ENCODE measurements around the gene EMILIN1.

EMILIN1 gene

GRCh38 chr2:27122791-27123190 lies 44.4 kb downstream of the EMILIN1 start:
- peaks cover 12% of the 10 kb centered on the region in 2 donors for H3K27me3 ChIP-seq (ENCODE audit: control insufficient read depth in 1 of 2, insufficient read depth in 2 of 2, low read length in 2 of 2)
- H3K27ac ChIP-seq (ENCODE audit: low read depth, low read length), result no peak overlapping the region
- H3K36me3 ChIP-seq (ENCODE audit: control insufficient read depth in 1 of 2, insufficient read depth in 2 of 2, low read length in 2 of 2), result no peaks in the 10 kb centered on the region
- peaks cover 9 to 27% of the 10 kb centered on the region in 2 donors for H3K4me1 ChIP-seq (ENCODE audit: control insufficient read depth in 1 of 2, insufficient read depth in 2 of 2, low read length in 2 of 2)
- H3K9me3 ChIP-seq (ENCODE audit: control insufficient read depth in 1 of 2, low read length in 2 of 2), result no peaks in the 10 kb centered on the region
- H3K9ac ChIP-seq (ENCODE audit: low read depth in 1 of 2, low read length in 2 of 2), result peak overlapping the region in 1 of 2 donors; percentile 63
- H3K4me3 ChIP-seq (ENCODE audit: low read depth in 1 of 2, low read length in 2 of 2), result peak overlapping the region; percentile 74 to 89

GRCh38 chr2:27123302-27124150 lies 45.1 kb downstream of the EMILIN1 start, which contains the start of gene ABHD1:
Gene ABHD1 (plus strand): TSS chr2:27123815. CDS start chr2:27123949, 134 bp downstream.
- Histone ChIP-seq H3K36me3 (ENCODE audit: control insufficient read depth in 1 of 2, insufficient read depth in 2 of 2, low read length in 2 of 2) (no peaks in the 10 kb centered on the region), H3K9ac (ENCODE audit: low read depth in 1 of 2, low read length in 2 of 2) (peak within 1 kb of the TSS; percentile 41 to 63), H3K27me3 (ENCODE audit: control insufficient read depth in 1 of 2, insufficient read depth in 2 of 2, low read length in 2 of 2) (peaks cover 5 to 8% of the 10 kb centered on the region in 2 donors), H3K9me3 (ENCODE audit: control insufficient read depth in 1 of 2, low read length in 2 of 2) (no peaks in the 10 kb centered on the region), H3K27ac (ENCODE audit: low read depth, low read length) (peak within 1 kb of the TSS; percentile 4), H3K4me1 (ENCODE audit: control insufficient read depth in 1 of 2, insufficient read depth in 2 of 2, low read length in 2 of 2) (peaks cover 9 to 24% of the 10 kb centered on the region in 2 donors), H3K4me3 (ENCODE audit: low read depth in 1 of 2, low read length in 2 of 2) (peak within 1 kb of the TSS; percentile 74 to 89)

DNA sequence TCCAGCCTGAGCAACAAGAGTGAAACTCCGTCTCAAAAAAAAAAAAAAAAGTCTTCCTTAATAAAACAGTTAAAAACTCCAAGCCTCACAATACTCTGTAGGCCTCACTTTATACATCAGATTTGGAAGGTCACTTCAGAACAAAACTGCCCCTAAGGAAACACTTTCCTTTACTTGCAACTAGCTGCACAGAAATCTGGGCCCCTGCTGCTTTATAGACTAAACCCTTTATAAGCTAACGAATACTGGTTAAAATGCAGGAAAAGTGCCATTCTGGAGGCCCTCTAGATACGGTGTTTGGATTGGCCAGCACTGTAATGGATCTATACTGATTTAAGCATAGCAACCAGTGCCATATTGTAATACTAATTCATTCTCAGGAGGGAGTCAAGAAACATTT lies 46.7 kb downstream of the EMILIN1 start:
- no peak overlapping the region for H3K27ac ChIP-seq (ENCODE audit: low read depth, low read length)
- peaks cover 2 to 13% of the 10 kb centered on the region in 2 donors for H3K36me3 ChIP-seq (ENCODE audit: control insufficient read depth in 1 of 2, insufficient read depth in 2 of 2, low read length in 2 of 2)

GRCh38 chr2:27126252-27126710 lies 47.9 kb downstream of the EMILIN1 start:
- Histone ChIP-seq H3K36me3 (ENCODE audit: control insufficient read depth in 1 of 2, insufficient read depth in 2 of 2, low read length in 2 of 2) (peaks cover 8 to 25% of the 10 kb centered on the region in 2 donors), H3K27ac (ENCODE audit: low read depth, low read length) (no peak overlapping the region), H3K9ac (ENCODE audit: low read depth in 1 of 2, low read length in 2 of 2) (no peak overlapping the region), H3K4me3 (ENCODE audit: low read depth in 1 of 2, low read length in 2 of 2) (no peak overlapping the region), H3K4me1 (ENCODE audit: control insufficient read depth in 1 of 2, insufficient read depth in 2 of 2, low read length in 2 of 2) (peaks cover 5 to 18% of the 10 kb centered on the region in 2 donors), H3K9me3 (ENCODE audit: control insufficient read depth in 1 of 2, low read length in 2 of 2) (no peaks in the 10 kb centered on the region), H3K27me3 (ENCODE audit: control insufficient read depth in 1 of 2, insufficient read depth in 2 of 2, low read length in 2 of 2) (no peaks in the 10 kb centered on the region)

More for the DNA sequence above, 46.7 kb downstream of the EMILIN1 start:
- H3K9ac ChIP-seq (ENCODE audit: low read depth in 1 of 2, low read length in 2 of 2), result no peak overlapping the region
- H3K9me3 ChIP-seq (ENCODE audit: control insufficient read depth in 1 of 2, low read length in 2 of 2), result no peaks in the 10 kb centered on the region
- peaks cover 0 to under 1% of the 10 kb centered on the region in 2 donors for H3K27me3 ChIP-seq (ENCODE audit: control insufficient read depth in 1 of 2, insufficient read depth in 2 of 2, low read length in 2 of 2)
- peaks cover 5 to 18% of the 10 kb centered on the region in 2 donors for H3K4me1 ChIP-seq (ENCODE audit: control insufficient read depth in 1 of 2, insufficient read depth in 2 of 2, low read length in 2 of 2)
- no peak overlapping the region for H3K4me3 ChIP-seq (ENCODE audit: low read depth in 1 of 2, low read length in 2 of 2)

GRCh38 chr2:27127883-27128667 lies 49.7 kb downstream of the EMILIN1 start:
- Histone ChIP-seq H3K36me3 (ENCODE audit: control insufficient read depth in 1 of 2, insufficient read depth in 2 of 2, low read length in 2 of 2) (peaks cover 23 to 37% of the 10 kb centered on the region in 2 donors), H3K27me3 (ENCODE audit: control insufficient read depth in 1 of 2, insufficient read depth in 2 of 2, low read length in 2 of 2) (no peaks in the 10 kb centered on the region), H3K4me1 (ENCODE audit: control insufficient read depth in 1 of 2, insufficient read depth in 2 of 2, low read length in 2 of 2) (peaks cover 10 to 19% of the 10 kb centered on the region in 2 donors), H3K4me3 (ENCODE audit: low read depth in 1 of 2, low read length in 2 of 2) (no peak overlapping the region), H3K9ac (ENCODE audit: low read depth in 1 of 2, low read length in 2 of 2) (no peak overlapping the region), H3K9me3 (ENCODE audit: control insufficient read depth in 1 of 2, low read length in 2 of 2) (no peaks in the 10 kb centered on the region), H3K27ac (ENCODE audit: low read depth, low read length) (no peak overlapping the region)

DNA sequence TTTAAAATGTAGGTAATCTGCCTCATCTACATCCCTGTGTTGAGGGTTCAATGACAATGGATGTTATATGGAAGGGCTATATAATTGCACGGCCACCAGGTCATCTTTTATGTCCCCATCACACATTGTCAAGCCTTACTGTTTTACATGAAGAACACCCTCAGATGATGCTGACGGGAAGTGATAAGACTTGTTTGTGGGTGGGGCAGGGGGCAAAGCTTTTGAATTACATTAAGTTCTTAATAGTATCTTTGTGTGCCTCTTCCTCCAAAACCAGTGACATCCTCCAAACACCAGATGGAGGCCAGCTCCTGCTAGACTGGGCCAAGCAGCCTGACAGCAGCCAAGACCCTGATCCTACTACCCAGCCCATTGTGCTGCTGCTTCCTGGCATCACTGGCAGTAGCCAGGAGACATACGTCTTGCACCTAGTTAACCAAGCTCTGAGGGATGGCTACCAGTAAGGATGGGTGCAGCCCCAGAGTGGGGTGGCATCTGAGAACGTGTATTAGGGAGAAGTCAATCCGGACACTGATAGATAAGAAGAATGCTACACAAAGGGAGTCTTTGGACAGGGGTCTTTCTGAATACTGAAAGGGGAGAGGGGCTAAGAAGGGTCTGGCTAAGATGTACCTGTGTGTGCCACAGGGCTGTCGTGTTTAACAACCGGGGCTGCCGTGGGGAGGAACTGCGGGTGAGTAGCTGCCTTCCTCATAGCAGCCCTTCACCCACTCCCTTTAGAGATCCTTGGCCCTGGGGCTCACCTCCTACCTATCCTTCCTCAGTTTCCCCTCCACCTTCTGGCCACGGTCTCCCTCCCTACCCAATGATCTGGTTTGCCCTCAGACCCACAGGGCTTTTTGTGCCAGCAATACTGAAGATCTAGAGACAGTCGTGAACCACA lies 50.5 kb downstream of the EMILIN1 start:
- Histone ChIP-seq H3K27ac (ENCODE audit: low read depth, low read length) (no peak overlapping the region), H3K4me3 (ENCODE audit: low read depth in 1 of 2, low read length in 2 of 2) (no peak overlapping the region), H3K4me1 (ENCODE audit: control insufficient read depth in 1 of 2, insufficient read depth in 2 of 2, low read length in 2 of 2) (peaks cover 14 to 19% of the 10 kb centered on the region in 2 donors), H3K27me3 (ENCODE audit: control insufficient read depth in 1 of 2, insufficient read depth in 2 of 2, low read length in 2 of 2) (no peaks in the 10 kb centered on the region), H3K9ac (ENCODE audit: low read depth in 1 of 2, low read length in 2 of 2) (no peak overlapping the region), H3K36me3 (ENCODE audit: control insufficient read depth in 1 of 2, insufficient read depth in 2 of 2, low read length in 2 of 2) (peaks cover 23 to 37% of the 10 kb centered on the region in 2 donors), H3K9me3 (ENCODE audit: control insufficient read depth in 1 of 2, low read length in 2 of 2) (no peaks in the 10 kb centered on the region)

GRCh38 chr2:27130396-27130795 lies 52.0 kb downstream of the EMILIN1 start:
- H3K9me3 ChIP-seq (ENCODE audit: control insufficient read depth in 1 of 2, low read length in 2 of 2), result no peaks in the 10 kb centered on the region
- H3K4me1 ChIP-seq (ENCODE audit: control insufficient read depth in 1 of 2, insufficient read depth in 2 of 2, low read length in 2 of 2), result peaks cover 14 to 16% of the 10 kb centered on the region in 2 donors
- H3K9ac ChIP-seq (ENCODE audit: low read depth in 1 of 2, low read length in 2 of 2), result no peak overlapping the region
- H3K36me3 ChIP-seq (ENCODE audit: control insufficient read depth in 1 of 2, insufficient read depth in 2 of 2, low read length in 2 of 2), result peaks cover 23 to 37% of the 10 kb centered on the region in 2 donors
- no peaks in the 10 kb centered on the region for H3K27me3 ChIP-seq (ENCODE audit: control insufficient read depth in 1 of 2, insufficient read depth in 2 of 2, low read length in 2 of 2)
- H3K4me3 ChIP-seq (ENCODE audit: low read depth in 1 of 2, low read length in 2 of 2), result no peak overlapping the region
- no peak overlapping the region for H3K27ac ChIP-seq (ENCODE audit: low read depth, low read length)

DNA sequence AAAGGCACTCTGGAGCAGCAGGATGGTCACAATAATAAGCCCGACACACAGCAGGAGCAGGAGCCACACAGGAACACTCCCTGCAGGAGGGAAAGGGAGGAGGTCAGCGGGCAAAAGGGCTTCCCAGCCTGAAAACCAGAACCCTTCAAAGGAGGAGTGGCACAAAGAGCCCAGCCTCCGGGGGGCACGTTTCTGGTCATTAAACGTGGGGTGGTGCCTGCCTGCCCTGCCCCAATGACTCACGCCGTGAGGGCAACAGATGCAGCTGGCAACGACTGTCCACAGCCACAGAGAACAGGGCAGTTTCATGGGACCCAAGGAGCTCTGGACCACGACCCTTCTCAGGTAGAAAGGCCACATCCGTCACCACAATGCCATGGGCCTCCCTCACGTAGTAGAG lies 53.0 kb downstream of the EMILIN1 start:
- Histone ChIP-seq H3K36me3 (ENCODE audit: control insufficient read depth in 1 of 2, insufficient read depth in 2 of 2, low read length in 2 of 2) (peaks cover 23 to 37% of the 10 kb centered on the region in 2 donors), H3K9me3 (ENCODE audit: control insufficient read depth in 1 of 2, low read length in 2 of 2) (no peaks in the 10 kb centered on the region), H3K4me3 (ENCODE audit: low read depth in 1 of 2, low read length in 2 of 2) (no peak overlapping the region), H3K27ac (ENCODE audit: low read depth, low read length) (no peak overlapping the region), H3K4me1 (ENCODE audit: control insufficient read depth in 1 of 2, insufficient read depth in 2 of 2, low read length in 2 of 2) (peaks cover 14% of the 10 kb centered on the region in 2 donors), H3K9ac (ENCODE audit: low read depth in 1 of 2, low read length in 2 of 2) (no peak overlapping the region), H3K27me3 (ENCODE audit: control insufficient read depth in 1 of 2, insufficient read depth in 2 of 2, low read length in 2 of 2) (no peaks in the 10 kb centered on the region)

GRCh38 chr2:27133195-27133875 lies 54.9 kb downstream of the EMILIN1 start:
- Histone ChIP-seq H3K4me3 (ENCODE audit: low read depth in 1 of 2, low read length in 2 of 2) (peak overlapping the region; percentile 80 to 90), H3K4me1 (ENCODE audit: control insufficient read depth in 1 of 2, insufficient read depth in 2 of 2, low read length in 2 of 2) (peaks cover 14% of the 10 kb centered on the region in 2 donors), H3K27ac (ENCODE audit: low read depth, low read length) (no peak overlapping the region), H3K9me3 (ENCODE audit: control insufficient read depth in 1 of 2, low read length in 2 of 2) (no peaks in the 10 kb centered on the region), H3K36me3 (ENCODE audit: control insufficient read depth in 1 of 2, insufficient read depth in 2 of 2, low read length in 2 of 2) (peaks cover 23 to 37% of the 10 kb centered on the region in 2 donors), H3K9ac (ENCODE audit: low read depth in 1 of 2, low read length in 2 of 2) (peak overlapping the region; percentile 81 to 91), H3K27me3 (ENCODE audit: control insufficient read depth in 1 of 2, insufficient read depth in 2 of 2, low read length in 2 of 2) (no peaks in the 10 kb centered on the region)

All from duodenal mucosa (tissue), 2 donors.